Gastroesophageal sphincter (tissue), 3 donors: ENCODE results near the gene SAMD1.

Experiments
- CTCF ChIP-seq, 4 experiments: fragments of 200-600 bp in 2 of 4; fragments of 450-650 bp in 2 of 4; sonication (generic) in 1 of 4; IDR thresholded peaks; one replicate each; pipeline ENCODE4 v1.5.1; 2017 to 2019; ENCODE audit warnings: antibody characterized with exemption in 4 of 4, mild to moderate bottlenecking in 2 of 4, moderate library complexity in 2 of 4
- EP300 ChIP-seq: sonication (generic); formaldehyde crosslinking; IDR thresholded peaks from one replicate; pipeline ENCODE4 v1.6.1; 2017; ENCODE audit warnings: antibody characterized with exemption, mild to moderate bottlenecking
- POLR2A ChIP-seq, 2 donors: fragments of 450-650 bp; IDR thresholded peaks; one replicate each; pipeline ENCODE4 v1.6.1; 2017; ENCODE audit warnings: antibody characterized with exemption in 2 of 2, mild to moderate bottlenecking in 2 of 2, moderate library complexity in 1 of 2
- POLR2AphosphoS5 ChIP-seq: sonication (generic); formaldehyde crosslinking; IDR thresholded peaks from one replicate; pipeline ENCODE4 v1.6.1; 2017; ENCODE audit warnings: antibody characterized with exemption

- TF ChIP-seq POLR2A (IDR thresholded peaks at IDR 0.05) (no peak), CTCF (IDR thresholded peaks at IDR 0.05) (no peak), EP300 (no peak), POLR2AphosphoS5 (no peak)
Measured at GRCh38 chr19:14050512-14050911, 40.0 kb downstream of the SAMD1 start.
